Glutamatergic neuron (in vitro differentiated cells): Measurements from ENCODE around the gene CLPX. TPM values are rescaled to one million over a fixed set of nuclear protein-coding genes. Genes with fewer than 3 reads are reported as not detected.

Experiments used
- DNase-seq: peaks from one replicate; pipeline ENCODE4 v3.0.0; 2022
- H3K27ac Mint-ChIP-seq: one replicate; pipeline ENCODE4 v1.8.0; 2020; ENCODE audit warnings: mild to moderate bottlenecking, mixed read lengths, inconsistent platforms; ENCODE audit not compliant: unreplicated experiment
- H3K27me3 Mint-ChIP-seq: one replicate; pipeline ENCODE4 v1.8.0; 2020; ENCODE audit warnings: mild to moderate bottlenecking, moderate library complexity, mixed read lengths, inconsistent platforms; ENCODE audit not compliant: unreplicated experiment
- H3K36me3 Mint-ChIP-seq: one replicate; pipeline ENCODE4 v1.8.0; 2020; ENCODE audit warnings: mild to moderate bottlenecking, mixed read lengths, inconsistent platforms; ENCODE audit not compliant: unreplicated experiment
- H3K4me1 Mint-ChIP-seq: one replicate; pipeline ENCODE4 v1.8.0; 2020; ENCODE audit warnings: mild to moderate bottlenecking, low read depth, mixed read lengths, inconsistent platforms; ENCODE audit not compliant: unreplicated experiment
- H3K4me3 Mint-ChIP-seq: one replicate; pipeline ENCODE4 v1.8.0; 2020; ENCODE audit warnings: mild to moderate bottlenecking, mixed read lengths, inconsistent platforms; ENCODE audit not compliant: unreplicated experiment
- H3K9me3 Mint-ChIP-seq: one replicate; pipeline ENCODE4 v1.8.0; 2020; ENCODE audit warnings: mild to moderate bottlenecking, moderate library complexity, mixed read lengths, inconsistent platforms; ENCODE audit not compliant: unreplicated experiment
- CTCF ChIP-seq: fragments of 200-600 bp; sonication (generic); IDR thresholded peaks from one replicate; pipeline ENCODE4 v1.5.0; 2021; ENCODE audit not compliant: partially characterized antibody, unreplicated experiment
- total RNA-seq: library from RNA; stranded (reverse); fragmentation: NEBNext Ultra II Directional; extraction: Animal tissue kit (Norgen Biotek cat#: 25700); gene quantifications from one replicate; pipeline ENCODE4 v1.2.1, GENCODE V29; 2021; ENCODE audit not compliant: unreplicated experiment

Gene CLPX
- total RNA-seq, 1 donor from 2014 or later = 28.6 TPM

- H3K36me3 Mint-ChIP-seq = peaks cover 4% of the 10 kb centered on the region
- no peak for DNase-seq
- H3K9me3 Mint-ChIP-seq = peaks cover 5% of the 10 kb centered on the region
- peaks cover 1% of the 10 kb centered on the region for H3K4me1 Mint-ChIP-seq
- no peak overlapping the region for H3K4me3 Mint-ChIP-seq
- H3K27me3 Mint-ChIP-seq = peaks cover 3% of the 10 kb centered on the region
- H3K27ac Mint-ChIP-seq = no peak overlapping the region
- no peak for TF ChIP-seq CTCF
Observed at GRCh38 chr15:65217526-65218482, 32.7 kb upstream of the CLPX start.

GRCh38 chr15:65215496-65215895 is 30.4 kb upstream of the CLPX start:
- no peak overlapping the region for H3K27ac Mint-ChIP-seq
- H3K4me3 Mint-ChIP-seq = no peak overlapping the region
- no peak for TF ChIP-seq CTCF
- peaks cover 5% of the 10 kb centered on the region for H3K27me3 Mint-ChIP-seq
- peaks cover 8% of the 10 kb centered on the region for H3K4me1 Mint-ChIP-seq
- DNase-seq = no peak
- peaks cover 5% of the 10 kb centered on the region for H3K9me3 Mint-ChIP-seq
- H3K36me3 Mint-ChIP-seq = peaks cover 4% of the 10 kb centered on the region

GRCh38 chr15:65214010-65214409 is 28.9 kb upstream of the CLPX start:
- Mint-ChIP-seq H3K4me3 (no peak overlapping the region), H3K9me3 (peaks cover 5% of the 10 kb centered on the region), H3K36me3 (peaks cover 4% of the 10 kb centered on the region), H3K27me3 (peaks cover 5% of the 10 kb centered on the region), H3K4me1 (peaks cover 8% of the 10 kb centered on the region), H3K27ac (no peak overlapping the region)
- DNase-seq = no peak
- TF ChIP-seq CTCF = no peak

- Mint-ChIP-seq H3K4me1 (peaks cover 10% of the 10 kb centered on the region), H3K27ac (no peak overlapping the region), H3K4me3 (no peak overlapping the region), H3K36me3 (peaks cover 4% of the 10 kb centered on the region), H3K27me3 (peaks cover 5% of the 10 kb centered on the region), H3K9me3 (peaks cover 5% of the 10 kb centered on the region)
- no peak for TF ChIP-seq CTCF
- DNase-seq = no peak
Observed at GRCh38 chr15:65213241-65213640, 28.1 kb upstream of the CLPX start.

DNA sequence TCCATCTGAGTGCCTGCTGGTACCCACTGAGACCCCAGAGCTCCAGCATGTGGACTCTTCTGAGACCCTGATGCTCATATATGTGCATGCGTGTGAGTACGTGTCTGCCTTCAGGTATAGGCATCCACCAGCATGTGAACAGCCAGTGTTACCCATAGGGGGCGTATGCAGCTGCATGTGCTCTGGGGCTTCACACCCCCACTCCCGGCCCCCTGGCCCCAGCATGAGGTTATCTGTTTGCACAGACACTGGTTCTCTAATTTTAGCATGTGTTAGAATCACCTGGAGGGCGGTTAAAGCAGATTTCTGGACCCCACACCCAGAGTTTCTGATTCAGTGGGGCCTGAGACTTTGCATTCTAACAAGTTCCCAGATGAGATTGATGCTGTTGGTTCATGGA is 27.0 kb upstream of the CLPX start:
- Mint-ChIP-seq H3K4me1 (peaks cover 17% of the 10 kb centered on the region), H3K27ac (no peak overlapping the region), H3K9me3 (peaks cover 5% of the 10 kb centered on the region), H3K36me3 (peaks cover 4% of the 10 kb centered on the region), H3K4me3 (no peak overlapping the region), H3K27me3 (peaks cover 7% of the 10 kb centered on the region)
- peak; percentile 51 for TF ChIP-seq CTCF
- DNase-seq = no peak
